MM.1S (cell line): Measurements from ENCODE around the gene GRIK2.

Experiments used
- DNase-seq: peaks from one replicate; pipeline ENCODE4 v3.0.0-alpha.2; 2015
- H2AFZ ChIP-seq: fragments of 300-600 bp; sonication (generic); 2 replicates; pipeline ENCODE4 v1.6.0; 2016; ENCODE audit warnings: antibody characterized with exemption, low read length
- H3F3A ChIP-seq: fragments of 300-600 bp; sonication (generic); 2 replicates; pipeline ENCODE4 v1.6.1; 2016; ENCODE audit warnings: mild to moderate bottlenecking, antibody characterized with exemption, low read length, moderate library complexity, mixed read lengths; ENCODE audit not compliant: insufficient read depth
- H3K27ac ChIP-seq: fragments of 300-600 bp; sonication (generic); 2 replicates; pipeline ENCODE4 v1.5.1; 2016; ENCODE audit warnings: mild to moderate bottlenecking, low read length
- H3K27me3 ChIP-seq: fragments of 300-600 bp; sonication (generic); replicated peaks from 2 replicates; pipeline ENCODE4 v1.6.0; 2016; ENCODE audit warnings: low read length; ENCODE audit not compliant: insufficient read depth
- H3K36me3 ChIP-seq: fragments of 300-600 bp; sonication (generic); replicated peaks from 2 replicates; pipeline ENCODE4 v1.6.1; 2016; ENCODE audit warnings: mild to moderate bottlenecking, low read length, mixed read lengths; ENCODE audit not compliant: insufficient read depth
- H3K4me1 ChIP-seq: fragments of 300-600 bp; sonication (generic); 2 replicates; pipeline ENCODE4 v1.6.1; 2016; ENCODE audit warnings: low read length, mixed read lengths
- H3K4me2 ChIP-seq: fragments of 300-600 bp; sonication (generic); 2 replicates; pipeline ENCODE4 v1.6.0; 2016; ENCODE audit warnings: low read depth, low read length
- H3K4me3 ChIP-seq: fragments of 300-600 bp; sonication (generic); 2 replicates; pipeline ENCODE4 v1.5.1; 2016; ENCODE audit warnings: low read length, mixed read lengths
- H3K79me2 ChIP-seq: fragments of 300-600 bp; sonication (generic); 2 replicates; pipeline ENCODE4 v1.6.1; 2016; ENCODE audit warnings: mixed run types, low read length, mixed read lengths
- H3K9ac ChIP-seq: fragments of 300-600 bp; sonication (generic); 2 replicates; pipeline ENCODE4 v1.6.1; 2016; ENCODE audit warnings: low read length, mixed read lengths
- H3K9me2 ChIP-seq: fragments of 300-600 bp; sonication (generic); replicated peaks from 2 replicates; pipeline ENCODE4 v1.6.1; 2016; ENCODE audit warnings: mild to moderate bottlenecking, low read length, mixed read lengths; ENCODE audit not compliant: insufficient read depth
- H3K9me3 ChIP-seq: fragments of 300-600 bp; sonication (generic); replicated peaks from 2 replicates; pipeline ENCODE4 v1.6.1; 2016; ENCODE audit warnings: mild to moderate bottlenecking, low read length, mixed read lengths; ENCODE audit not compliant: insufficient read depth
- H4K20me1 ChIP-seq: fragments of 300-600 bp; sonication (generic); 2 replicates; pipeline ENCODE4 v1.6.1; 2016; ENCODE audit warnings: mild to moderate bottlenecking, low read length, moderate library complexity, mixed read lengths; ENCODE audit not compliant: insufficient read depth
- CTCF ChIP-seq: fragments of 300-600 bp; sonication (generic); IDR thresholded peaks from 2 replicates; pipeline ENCODE4 v1.5.1; 2016; ENCODE audit warnings: antibody characterized with exemption, low read length, mixed read lengths
- EZH2 ChIP-seq: fragments of 300-600 bp; sonication (generic); optimal IDR thresholded peaks from 2 replicates; pipeline ENCODE3; 2017; ENCODE audit warnings: low read depth, mild to moderate bottlenecking, antibody characterized with exemption, low read length, mixed read lengths
- EZH2phosphoT487 ChIP-seq: fragments of 300-600 bp; sonication (generic); IDR thresholded peaks from 2 replicates; pipeline ENCODE4 v1.6.1; 2018; ENCODE audit warnings: antibody characterized with exemption, low read length

GRIK2 gene

DNA sequence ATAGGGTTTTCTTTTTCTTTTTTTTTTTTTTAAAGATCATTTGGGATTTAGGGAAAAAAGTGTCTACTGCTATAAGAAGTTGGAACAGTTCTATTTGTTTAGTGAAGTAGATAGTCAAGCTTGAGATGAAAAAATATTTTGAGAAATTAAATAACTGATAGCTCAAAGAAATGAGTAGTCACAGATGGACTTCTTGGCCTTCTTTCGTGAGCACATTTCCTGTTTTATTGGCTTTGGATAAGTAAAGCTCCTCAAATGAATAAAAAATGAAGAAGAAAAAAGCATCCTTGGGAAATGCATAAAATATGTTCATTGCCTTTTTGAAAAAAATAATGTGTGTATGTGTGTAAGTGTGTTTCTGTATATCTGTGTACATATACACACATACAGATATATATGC, 515.9 kb downstream of the GRIK2 start:
- Histone ChIP-seq H3K4me1 (no peaks in the 10 kb centered on the region), H3K4me3 (no peak overlapping the region), H3K27me3 (no peaks in the 10 kb centered on the region), H3K79me2 (no peaks in the 10 kb centered on the region), H3K36me3 (no peaks in the 10 kb centered on the region), H3F3A (no peaks in the 10 kb centered on the region), H4K20me1 (no peaks in the 10 kb centered on the region), H3K9me2 (no peaks in the 10 kb centered on the region), H3K4me2 (no peak overlapping the region), H2AFZ (no peak overlapping the region), H3K27ac (no peak overlapping the region), H3K9me3 (no peaks in the 10 kb centered on the region), H3K9ac (no peak overlapping the region)
- no peak for DNase-seq
- TF ChIP-seq EZH2phosphoT487, result no peak
- no peak for TF ChIP-seq EZH2
- no peak for TF ChIP-seq CTCF

- Histone ChIP-seq H3K4me2 (no peak overlapping the region), H3K9ac (no peak overlapping the region), H3K36me3 (no peaks in the 10 kb centered on the region), H3K27me3 (no peaks in the 10 kb centered on the region), H3F3A (no peaks in the 10 kb centered on the region), H2AFZ (no peak overlapping the region), H3K4me1 (no peaks in the 10 kb centered on the region), H4K20me1 (no peaks in the 10 kb centered on the region), H3K4me3 (no peak overlapping the region), H3K9me3 (no peaks in the 10 kb centered on the region), H3K9me2 (no peaks in the 10 kb centered on the region), H3K79me2 (no peaks in the 10 kb centered on the region), H3K27ac (no peak overlapping the region)
- TF ChIP-seq EZH2, result no peak
- TF ChIP-seq EZH2phosphoT487, result no peak
- no peak for TF ChIP-seq CTCF
- DNase-seq, result no peak
These were observed 518.8 kb downstream of the GRIK2 start for GRCh38 chr6:101912311-101912710.

DNA sequence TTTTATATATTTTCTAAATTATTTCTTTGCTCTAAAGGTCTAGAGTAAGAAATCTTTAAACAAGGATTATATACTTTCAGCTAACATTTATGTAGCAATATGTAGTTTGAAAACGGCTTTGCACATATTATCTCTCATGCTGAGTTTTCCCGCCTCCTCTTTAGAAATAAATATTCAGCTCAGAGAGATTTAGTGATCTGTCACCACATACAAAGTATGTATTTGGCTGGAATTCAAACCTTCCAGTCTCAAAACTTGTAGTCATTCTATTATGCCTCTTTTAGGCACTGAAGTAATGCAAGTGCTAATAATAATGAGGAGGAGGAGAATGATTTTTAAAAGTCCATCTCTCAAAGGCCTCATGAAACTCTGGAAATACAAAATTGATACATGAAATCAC, 525.0 kb downstream of the GRIK2 start:
- no peaks in the 10 kb centered on the region for H3K4me1 ChIP-seq
- no peaks in the 10 kb centered on the region for H3K27me3 ChIP-seq
- no peak overlapping the region for H3K27ac ChIP-seq
- H3K79me2 ChIP-seq, result no peaks in the 10 kb centered on the region
- H4K20me1 ChIP-seq, result no peaks in the 10 kb centered on the region
- no peak overlapping the region for H3K9ac ChIP-seq
- no peaks in the 10 kb centered on the region for H3K9me2 ChIP-seq
- no peak overlapping the region for H3K4me2 ChIP-seq
- no peaks in the 10 kb centered on the region for H3K36me3 ChIP-seq
- H3K4me3 ChIP-seq, result no peak overlapping the region
- H3K9me3 ChIP-seq, result no peaks in the 10 kb centered on the region
- no peak for TF ChIP-seq EZH2
- TF ChIP-seq CTCF, result no peak
- TF ChIP-seq EZH2phosphoT487, result no peak
- no peak overlapping the region for H2AFZ ChIP-seq
- no peaks in the 10 kb centered on the region for H3F3A ChIP-seq
- DNase-seq, result no peak
